Upper lobe of left lung (tissue), 6 donors: ENCODE data around the gene ATP4A. TPM values are rescaled to one million over a fixed set of nuclear protein-coding genes. Genes with fewer than 3 reads are reported as not detected.
"Not testable (repeated sequence)": the region's sequence is repeated elsewhere in the genome, so short reads cannot be mapped to it uniquely, and the experiment has no call there.

Experiments used
- ATAC-seq, 2 donors: fragments of 200-7000 bp; cut with Tn5 transposase; one replicate each; pipeline ENCODE4 v1.9.1; 2022; ENCODE audit warnings: mild to moderate bottlenecking in 2 of 2, moderate library complexity in 2 of 2; ENCODE audit not compliant: low FRiP score in 2 of 2
- DNase-seq, 2 donors: peaks; one replicate each; pipeline ENCODE4 v3.0.0-alpha.2; 2019 to 2020
- H3K27ac ChIP-seq, 4 donors: fragments of 200-600 bp; sonication (generic); one replicate each; pipeline ENCODE4 v1.5.1; 2016 to 2019
- H3K27me3 ChIP-seq, 4 donors: fragments of 200-600 bp; sonication (generic); one replicate each; pipeline ENCODE4 v1.5.1; 2017 to 2019
- H3K36me3 ChIP-seq, 4 donors: fragments of 200-600 bp; sonication (generic); one replicate each; pipeline ENCODE4 v1.5.1; 2016 to 2019
- H3K4me1 ChIP-seq, 4 donors: fragments of 200-600 bp; sonication (generic); one replicate each; pipeline ENCODE4 v1.5.1; 2018 to 2019
- H3K4me3 ChIP-seq, 4 donors: fragments of 200-600 bp; sonication (generic); one replicate each; pipeline ENCODE4 v1.5.1; 2017 to 2019; ENCODE audit warnings: mild to moderate bottlenecking in 2 of 4, moderate library complexity in 1 of 4
- H3K9me3 ChIP-seq, 4 donors: fragments of 200-600 bp; sonication (generic); one replicate each; pipeline ENCODE4 v1.5.1; 2018 to 2019
- CTCF ChIP-seq, 6 experiments: fragments of 450-650 bp in 4 of 6; fragments of 200-600 bp in 2 of 6; sonication (generic) in 2 of 6; IDR thresholded peaks; one replicate each; pipeline ENCODE4 v1.5.1; 2016 to 2019; ENCODE audit warnings: antibody characterized with exemption in 6 of 6
- EP300 ChIP-seq, 4 donors: sonication (generic); formaldehyde crosslinking; IDR thresholded peaks; one replicate each; pipeline ENCODE4 v1.5.1; 2017; ENCODE audit warnings: antibody characterized with exemption in 4 of 4, control low read depth in 2 of 4
- POLR2A ChIP-seq, 4 donors: fragments of 450-650 bp; IDR thresholded peaks; one replicate each; pipeline ENCODE4 v1.5.1; 2016 to 2017; ENCODE audit warnings: antibody characterized with exemption in 4 of 4, mild to moderate bottlenecking in 2 of 4
- POLR2AphosphoS5 ChIP-seq, 2 donors: sonication (generic); formaldehyde crosslinking; IDR thresholded peaks; one replicate each; pipeline ENCODE4 v1.5.1; 2017; ENCODE audit warnings: antibody characterized with exemption in 2 of 2
- WGBS, 2 donors: methylation state at CpG; one replicate each; pipeline ENCODE4 v1.1.5; 2017 to 2018; 5-methylcytosine and 5-hydroxymethylcytosine counted together
- total RNA-seq, 6 donors: library from RNA; depleted of rRNA in 4 of 6; stranded (reverse); fragments of >200 nt in 4 of 6; gene quantifications; one replicate each; pipeline versions ENCODE4 v1.1.0 to v1.2.1, GENCODE V29; 2016 to 2021
- donor health status: DM: no; HTN: no; CAD: no; lungs with moderate emphysema.
- donor health status: DM: no; HTN: yes; CAD: no; lungs with severe emphysema.

Gene ATP4A
- total RNA-seq, 6 donors from 2014 or later: not detected

GRCh38 chr19:35608251-35608650 lies 44.8 kb upstream of the ATP4A start:
- Histone ChIP-seq H3K4me3 (no peak overlapping the region), H3K4me1 (peaks cover 5 to 13% (median 10%) of the 10 kb centered on the region in 4 donors), H3K27me3 (no peaks in the 10 kb centered on the region), H3K9me3 (peaks cover 0 to 7% (median 3%) of the 10 kb centered on the region in 4 donors), H3K27ac (no peak overlapping the region), H3K36me3 (no peaks in the 10 kb centered on the region)
- TF ChIP-seq EP300 (IDR thresholded peaks at IDR 0.05): no peak
- TF ChIP-seq CTCF (IDR thresholded peaks at IDR 0.05): no peak
- TF ChIP-seq POLR2AphosphoS5 (IDR thresholded peaks at IDR 0.05): no peak
- no peak for TF ChIP-seq POLR2A (IDR thresholded peaks at IDR 0.05)
- 77 to 82% methylated on average over 2 of the region's 2 CpGs for WGBS, 2 donors
- DNase-seq (no peak), ATAC-seq (no peak)

GRCh38 chr19:35607661-35608060 lies 44.2 kb upstream of the ATP4A start:
- WGBS, 2 donors: 74 to 79% methylated on average over 3 of the region's 3 CpGs
- H3K9me3 ChIP-seq: peaks cover 0 to 7% (median 3%) of the 10 kb centered on the region in 4 donors

GRCh38 chr19:35607170-35607569 lies 43.7 kb upstream of the ATP4A start:
- ATAC-seq, H3K4me1 ChIP-seq, H3K36me3 ChIP-seq, H3K27me3 ChIP-seq, DNase-seq, H3K27ac ChIP-seq, H3K4me3 ChIP-seq, H3K9me3 ChIP-seq: not testable (repeated sequence)
- 90% methylated on average over 8 of the region's 8 CpGs for WGBS, 2 donors

More at GRCh38 chr19:35607661-35608060, 44.2 kb upstream of the ATP4A start:
- TF ChIP-seq POLR2A (IDR thresholded peaks at IDR 0.05) (no peak), POLR2AphosphoS5 (IDR thresholded peaks at IDR 0.05) (no peak), EP300 (IDR thresholded peaks at IDR 0.05) (no peak), CTCF (IDR thresholded peaks at IDR 0.05) (no peak)
- no peak overlapping the region for H3K27ac ChIP-seq
- H3K4me1 ChIP-seq: peaks cover 0 to 8% (median 6%) of the 10 kb centered on the region in 4 donors
- no peak overlapping the region for H3K4me3 ChIP-seq
- DNase-seq: no peak
- H3K27me3 ChIP-seq: no peaks in the 10 kb centered on the region
- no peaks in the 10 kb centered on the region for H3K36me3 ChIP-seq
- ATAC-seq: no peak

GRCh38 chr19:35604436-35604835 lies 41.0 kb upstream of the ATP4A start:
- H3K27ac ChIP-seq, ATAC-seq, H3K9me3 ChIP-seq, H3K36me3 ChIP-seq, H3K27me3 ChIP-seq, DNase-seq, H3K4me1 ChIP-seq, H3K4me3 ChIP-seq: not testable (repeated sequence)
- WGBS, 2 donors: 85 to 90% methylated on average over 4 of the region's 4 CpGs

- Histone ChIP-seq H3K4me1 (no peaks in the 10 kb centered on the region), H3K4me3 (no peak overlapping the region), H3K27me3 (no peaks in the 10 kb centered on the region), H3K27ac (no peak overlapping the region), H3K9me3 (peaks cover 0 to 1% (median 0%) of the 10 kb centered on the region in 4 donors), H3K36me3 (no peaks in the 10 kb centered on the region)
- WGBS, 2 donors: 89 to 100% methylated on average over 3 of the region's 3 CpGs
- TF ChIP-seq POLR2AphosphoS5 (IDR thresholded peaks at IDR 0.05): no peak
- TF ChIP-seq POLR2A (IDR thresholded peaks at IDR 0.05): no peak
- no peak for TF ChIP-seq CTCF (IDR thresholded peaks at IDR 0.05)
- no peak for TF ChIP-seq EP300 (IDR thresholded peaks at IDR 0.05)
- no peak for ATAC-seq
- no peak for DNase-seq
These were observed 38.5 kb upstream of the ATP4A start for GRCh38 chr19:35601971-35602370.

- ATAC-seq: no peak
- Histone ChIP-seq H3K27me3 (no peaks in the 10 kb centered on the region), H3K36me3 (no peaks in the 10 kb centered on the region), H3K4me1 (no peaks in the 10 kb centered on the region), H3K4me3 (no peak overlapping the region), H3K27ac (no peak overlapping the region), H3K9me3 (no peaks in the 10 kb centered on the region)
- TF ChIP-seq CTCF (IDR thresholded peaks at IDR 0.05): no peak
- no peak for TF ChIP-seq EP300 (IDR thresholded peaks at IDR 0.05)
- TF ChIP-seq POLR2AphosphoS5 (IDR thresholded peaks at IDR 0.05): no peak
- no peak for TF ChIP-seq POLR2A (IDR thresholded peaks at IDR 0.05)
- 61 to 66% methylated on average over 4 of the region's 4 CpGs for WGBS, 2 donors
- no peak for DNase-seq
These were observed 33.0 kb upstream of the ATP4A start for GRCh38 chr19:35596366-35596999.
